Effector memory CD4-positive, alpha-beta T cell (primary cell): ENCODE data around the gene FRY.

Experiments used
- DNase-seq, 3 donors: peaks; one replicate each; pipeline ENCODE4 v3.0.0-alpha.2; 2020
- H3K27ac ChIP-seq: 2 replicates; pipeline ENCODE4 v1.7.0; 2013; ENCODE audit warnings: mild to moderate bottlenecking, low read length, moderate library complexity; ENCODE audit not compliant: insufficient read depth, poor library complexity, severe bottlenecking
- H3K27me3 ChIP-seq: replicated peaks from 2 replicates; pipeline ENCODE4 v1.7.0; 2013; ENCODE audit warnings: mild to moderate bottlenecking, low read length; ENCODE audit not compliant: insufficient read depth, control insufficient read depth, poor library complexity, severe bottlenecking
- H3K36me3 ChIP-seq: 2 replicates; pipeline ENCODE4 v1.7.0; 2013; ENCODE audit warnings: mild to moderate bottlenecking, low read length, moderate library complexity; ENCODE audit not compliant: control insufficient read depth, insufficient read depth
- H3K4me1 ChIP-seq: 2 replicates; pipeline ENCODE4 v1.7.0; 2013; ENCODE audit warnings: low read length, mild to moderate bottlenecking; ENCODE audit not compliant: control insufficient read depth, insufficient read depth, poor library complexity, severe bottlenecking
- H3K4me3 ChIP-seq: 2 replicates; pipeline ENCODE4 v1.7.0; 2013; ENCODE audit warnings: low read length, low read depth, mild to moderate bottlenecking; ENCODE audit not compliant: insufficient read depth, poor library complexity, severe bottlenecking
- H3K9me3 ChIP-seq: 2 replicates; pipeline ENCODE4 v1.7.0; 2013; ENCODE audit warnings: mild to moderate bottlenecking, low read length, moderate library complexity; ENCODE audit not compliant: control insufficient read depth

Gene FRY

DNA sequence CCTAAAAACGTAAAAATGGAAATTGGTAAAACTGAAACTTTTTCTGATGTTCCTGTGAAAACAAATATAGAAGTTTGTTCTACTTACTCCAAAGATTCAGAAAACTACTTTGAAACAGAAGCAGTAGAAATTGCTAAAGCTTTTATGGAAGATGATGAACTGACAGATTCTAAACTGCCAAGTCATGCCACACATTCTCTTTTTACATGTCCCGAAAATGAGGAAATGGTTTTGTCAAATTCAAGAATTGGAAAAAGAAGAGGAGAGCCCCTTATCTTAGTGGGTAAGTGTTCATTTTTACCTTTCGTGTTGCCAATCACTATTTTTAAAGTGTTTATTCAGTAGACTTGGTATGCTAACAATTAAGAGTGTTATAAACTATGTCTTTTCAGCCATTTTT lies 309.3 kb downstream of the FRY start:
- Histone ChIP-seq H3K27me3 (no peaks in the 10 kb centered on the region), H3K27ac (no peak overlapping the region), H3K4me3 (no peak overlapping the region), H3K9me3 (no peaks in the 10 kb centered on the region), H3K36me3 (no peaks in the 10 kb centered on the region), H3K4me1 (no peaks in the 10 kb centered on the region)
- no peak for DNase-seq

- Histone ChIP-seq H3K36me3 (no peaks in the 10 kb centered on the region), H3K4me1 (no peaks in the 10 kb centered on the region), H3K9me3 (no peaks in the 10 kb centered on the region), H3K4me3 (no peak overlapping the region), H3K27ac (no peak overlapping the region), H3K27me3 (no peaks in the 10 kb centered on the region)
- no peak for DNase-seq
Measured at GRCh38 chr13:32347651-32348050, 316.1 kb downstream of the FRY start.
